ENCODE results near the gene GALNTL6.

Gene GALNTL6

GRCh38 chr4:172243551-172243950 is 430.3 kb downstream of the GALNTL6 start:
- no peak for FAIRE-seq

GRCh38 chr4:172245516-172245915 is 432.3 kb downstream of the GALNTL6 start:
- FAIRE-seq, result no peak

- FAIRE-seq, result no peak
Measured at GRCh38 chr4:172253409-172253808, 440.2 kb downstream of the GALNTL6 start.

DNA sequence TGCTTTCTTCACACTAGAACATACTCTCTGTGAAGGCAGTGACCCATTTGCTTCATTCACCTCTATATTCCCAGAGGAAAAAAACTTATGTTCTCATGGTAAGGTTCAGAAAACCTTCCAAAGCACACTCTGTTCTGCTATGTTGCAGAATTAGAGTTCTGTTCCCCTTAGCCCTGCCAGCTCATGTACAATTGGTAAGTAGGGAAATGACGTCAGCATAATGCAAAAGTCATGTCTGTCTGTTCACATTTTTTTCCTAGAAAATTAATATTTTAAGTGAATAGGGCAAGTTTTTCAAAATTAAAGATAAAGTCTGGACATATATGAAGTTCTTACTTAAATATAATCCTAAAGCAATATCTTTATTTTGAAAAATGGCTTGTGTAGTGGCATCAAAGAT is 443.6 kb downstream of the GALNTL6 start:
- no peak for FAIRE-seq

DNA sequence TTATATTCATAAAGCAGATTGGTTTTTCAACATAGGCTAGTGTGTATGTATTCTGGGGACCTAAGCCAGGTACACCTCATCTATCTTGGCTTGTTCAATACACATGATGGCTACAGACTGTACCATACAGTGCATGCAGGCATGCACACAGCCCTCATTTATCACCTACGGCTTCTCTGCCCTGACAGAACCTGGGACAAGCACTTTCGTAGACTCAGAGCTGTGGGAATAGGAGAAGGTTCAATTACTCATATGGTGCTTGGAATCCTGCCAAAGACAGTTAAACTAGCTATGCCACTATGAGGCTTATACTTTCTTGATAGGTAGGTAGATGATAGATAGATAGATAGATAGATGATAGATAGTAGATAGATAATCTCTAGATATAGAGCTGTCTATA is 457.2 kb downstream of the GALNTL6 start:
- no peak for FAIRE-seq

- no peak for FAIRE-seq
Measured at GRCh38 chr4:172287117-172287516, 473.9 kb downstream of the GALNTL6 start.

GRCh38 chr4:172305698-172306097 is 492.5 kb downstream of the GALNTL6 start:
- no peak for FAIRE-seq

- FAIRE-seq, result no peak
Measured at GRCh38 chr4:172308078-172308477, 494.9 kb downstream of the GALNTL6 start.

DNA sequence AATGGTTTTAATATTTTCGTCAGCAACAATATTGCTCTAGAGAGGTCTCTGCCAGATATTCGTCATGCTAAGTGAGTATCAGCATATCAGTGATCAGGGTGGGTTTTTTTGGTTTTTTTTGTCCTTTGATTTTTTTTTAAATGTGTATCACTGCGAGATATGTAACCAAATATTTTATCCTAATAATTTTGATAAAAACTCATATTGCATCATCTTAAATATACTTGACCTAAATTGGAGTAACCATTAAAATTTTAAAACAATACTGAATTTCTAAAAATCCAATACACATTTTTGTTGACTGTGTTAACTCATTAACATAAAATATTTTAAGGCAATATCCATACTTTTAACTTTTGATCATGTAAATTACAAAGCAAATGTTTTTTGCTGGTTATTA is 498.5 kb downstream of the GALNTL6 start:
- FAIRE-seq, result no peak

DNA sequence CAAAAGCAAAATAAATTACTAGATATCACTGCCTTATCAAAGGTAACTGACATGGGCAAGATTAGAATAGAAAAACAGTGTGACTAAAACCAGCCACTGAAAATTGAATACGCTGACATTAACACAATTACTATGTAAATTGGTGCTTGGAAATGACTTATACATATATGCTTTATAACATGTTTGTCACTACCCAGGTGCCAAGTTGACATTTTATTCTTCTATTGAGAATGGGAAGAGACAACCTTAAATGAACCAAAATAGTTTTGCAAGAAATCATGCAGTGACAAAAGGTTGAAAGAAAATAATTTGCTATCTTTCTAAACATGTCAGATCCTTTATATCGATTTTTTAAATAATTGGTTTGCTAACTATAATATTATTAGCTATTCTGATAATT is 510.1 kb downstream of the GALNTL6 start:
- no peak for FAIRE-seq

- FAIRE-seq, result no peak
Measured at GRCh38 chr4:172344308-172344938, 531.2 kb downstream of the GALNTL6 start.

GRCh38 chr4:172348426-172348825 is 535.2 kb downstream of the GALNTL6 start:
- no peak for FAIRE-seq

DNA sequence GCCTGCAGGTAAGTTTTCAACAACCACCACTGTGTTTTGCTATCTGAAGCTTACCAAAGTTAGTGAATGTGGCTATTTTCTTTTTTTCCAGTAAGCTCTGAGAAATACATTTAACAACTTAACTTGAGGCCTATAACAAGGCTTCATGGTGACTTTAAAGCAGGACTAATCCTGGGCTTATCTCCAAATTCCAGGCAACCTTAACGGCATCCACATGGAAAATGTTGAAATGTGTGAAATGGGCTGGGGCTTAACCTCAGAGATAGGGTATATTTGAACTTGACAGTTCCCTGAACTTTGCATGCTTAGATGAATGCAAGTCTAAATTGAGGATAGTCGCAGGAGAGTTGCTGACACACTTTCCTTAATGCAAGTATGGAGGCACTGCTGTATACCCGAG is 539.2 kb downstream of the GALNTL6 start:
- no peak for FAIRE-seq

- peak; percentile 89 for FAIRE-seq
Measured at GRCh38 chr4:172356016-172356415, 542.8 kb downstream of the GALNTL6 start.

DNA sequence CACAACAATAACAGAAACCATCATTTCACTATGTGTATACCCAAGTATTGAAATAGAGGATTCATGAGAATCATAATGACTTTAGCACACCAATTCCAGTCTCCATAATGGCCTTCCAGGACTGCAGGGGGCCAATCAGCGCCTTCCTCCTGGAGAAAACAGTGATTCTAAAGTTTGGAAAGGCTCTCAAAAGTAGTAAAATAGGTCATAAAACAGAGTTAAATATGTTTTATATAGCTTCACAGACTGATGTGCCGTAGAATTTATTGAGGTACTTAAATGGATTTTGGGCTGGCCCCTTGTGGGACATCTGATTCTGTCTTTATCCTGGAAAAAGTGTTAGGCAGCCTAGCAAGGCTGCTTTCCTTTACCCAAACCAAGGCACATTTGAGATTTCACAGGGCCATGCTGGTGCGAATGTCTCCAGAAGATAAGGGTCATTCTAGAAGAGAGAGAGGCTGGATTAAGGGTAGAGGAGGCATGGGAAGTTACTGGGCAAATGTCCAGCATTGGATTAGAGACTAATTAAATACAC is 543.9 kb downstream of the GALNTL6 start:
- no peak for FAIRE-seq

- no peak for FAIRE-seq
Measured at GRCh38 chr4:172362569-172362968, 549.4 kb downstream of the GALNTL6 start.

GRCh38 chr4:172369471-172369959 is 556.3 kb downstream of the GALNTL6 start:
- no peak for FAIRE-seq

DNA sequence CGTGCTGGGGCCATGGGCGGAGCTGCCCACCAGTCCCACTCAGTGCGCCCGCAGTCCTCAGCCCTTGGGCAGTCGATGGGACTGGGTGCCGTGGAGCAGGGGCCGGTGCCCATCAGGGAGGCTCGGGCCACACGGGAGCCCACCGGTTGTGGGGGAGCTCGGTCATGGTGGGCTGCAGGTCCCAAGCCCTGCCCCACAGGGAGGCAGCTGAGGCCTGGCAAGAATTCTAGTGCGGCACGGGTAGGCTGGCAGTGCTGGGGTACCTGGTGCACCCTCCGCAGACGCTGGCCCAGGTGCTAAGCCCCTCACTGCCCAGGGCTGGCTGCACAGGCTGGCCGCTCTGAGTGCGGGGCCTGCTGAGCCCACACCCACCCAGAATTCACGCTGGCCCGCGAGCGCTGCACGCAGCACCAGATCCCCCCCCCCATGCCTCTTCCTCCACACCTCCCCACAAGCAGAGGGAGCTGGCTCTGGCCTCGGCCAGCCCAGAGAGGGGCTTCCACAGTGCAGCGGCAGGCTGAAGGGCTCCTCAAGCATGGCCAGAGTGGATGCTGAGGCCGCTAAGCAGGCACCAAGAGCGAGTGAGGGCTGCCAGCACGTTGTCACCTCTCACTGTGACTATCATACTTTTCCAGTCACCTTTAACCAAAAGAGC is 564.4 kb downstream of the GALNTL6 start:
- FAIRE-seq, result no peak

DNA sequence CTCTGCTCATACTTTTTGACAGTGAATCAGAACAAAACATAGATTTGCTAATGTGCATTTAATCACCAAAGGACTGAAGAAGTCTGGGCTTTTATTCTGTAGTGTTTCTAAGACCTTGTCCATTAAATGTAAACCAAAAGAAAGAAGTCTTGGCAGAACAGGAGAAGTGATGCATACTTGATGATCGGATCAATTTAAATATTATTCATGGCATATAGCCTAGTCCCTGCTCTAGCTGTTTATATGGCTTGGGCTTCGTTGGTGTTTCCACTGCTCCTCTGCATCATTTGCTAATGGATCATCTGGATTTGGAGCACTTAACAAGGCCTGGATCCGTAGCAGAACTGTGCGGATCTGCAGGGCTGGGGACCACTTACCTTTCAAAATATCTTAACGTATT is 566.6 kb downstream of the GALNTL6 start:
- FAIRE-seq, result no peak

GRCh38 chr4:172390331-172390730 is 577.1 kb downstream of the GALNTL6 start:
- FAIRE-seq, result no peak

GRCh38 chr4:172392741-172393140 is 579.5 kb downstream of the GALNTL6 start:
- no peak for FAIRE-seq

DNA sequence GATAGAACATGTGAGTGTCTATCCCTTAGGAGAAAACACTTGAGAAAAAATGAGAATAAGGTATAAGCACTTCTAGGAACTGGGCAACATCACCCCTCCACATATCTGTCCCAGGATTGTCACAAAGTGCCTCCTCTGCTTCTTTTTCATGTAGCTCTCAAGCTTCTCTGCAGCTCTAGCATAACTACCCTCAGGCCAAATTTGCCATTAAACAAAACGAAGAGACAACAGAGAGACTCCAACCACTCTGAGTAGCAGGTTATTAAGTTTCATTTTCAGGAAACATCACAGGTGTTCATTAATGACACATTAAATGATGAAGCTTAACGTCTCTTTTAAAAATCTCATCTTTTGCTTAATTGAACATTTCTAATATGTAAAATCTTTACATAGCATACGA is 580.0 kb downstream of the GALNTL6 start:
- FAIRE-seq, result no peak

DNA sequence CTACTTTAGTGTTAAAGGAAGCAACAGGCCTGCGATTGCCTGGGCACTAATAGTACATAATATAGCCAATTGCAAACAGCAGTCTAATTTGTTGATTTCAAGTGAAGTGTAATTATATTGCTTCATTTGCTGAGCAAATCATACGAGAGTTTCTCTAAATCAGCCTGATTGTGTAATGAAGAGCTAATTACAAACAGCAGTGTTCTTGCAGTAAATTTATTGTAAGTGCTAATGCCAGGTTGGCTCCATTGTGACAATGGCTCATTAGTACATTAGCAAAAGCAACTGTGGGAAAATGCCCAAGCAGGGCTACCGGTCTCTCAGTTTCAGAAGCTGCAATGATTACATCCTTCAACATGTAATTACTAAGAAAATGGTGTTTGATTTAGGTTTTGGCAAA is 591.5 kb downstream of the GALNTL6 start:
- FAIRE-seq, result no peak

- FAIRE-seq, result no peak
Measured at GRCh38 chr4:172410363-172410762, 597.2 kb downstream of the GALNTL6 start.
